GM12892 (cell line): ENCODE data around the gene ADD2.

Experiments
- POLR2A ChIP-seq: IDR thresholded peaks from 2 replicates; pipeline ENCODE4 v1.6.1; 2011; ENCODE audit warnings: low read depth, low read length, control low read depth
- POLR2AphosphoS5 ChIP-seq: IDR thresholded peaks from 2 replicates; pipeline ENCODE4 v1.6.1; 2011; ENCODE audit warnings: low read depth, low read length, control low read depth
- TAF1 ChIP-seq: IDR thresholded peaks from 2 replicates; pipeline ENCODE4 v1.6.1; 2011; ENCODE audit warnings: low read depth, mild to moderate bottlenecking, control low read depth, low read length, borderline replicate concordance

- TF ChIP-seq POLR2AphosphoS5 (no peak), POLR2A (no peak), TAF1 (no peak)
Observed at GRCh38 chr2:70663411-70663810, 104.6 kb downstream of the ADD2 start.
